ENCODE results near the gene TRANK1.
"Not testable (repeated sequence)": the region's sequence is repeated elsewhere in the genome, so short reads cannot be mapped to it uniquely, and the experiment has no call there.

The TRANK1 gene

GRCh38 chr3:36957063-36957462, 12.2 kb upstream of the TRANK1 start:
- DNase-seq (ENCODE audit: low spot score) = no peak

GRCh38 chr3:36956155-36956554, 11.3 kb upstream of the TRANK1 start:
- no peak for DNase-seq (ENCODE audit: low spot score)

GRCh38 chr3:36954452-36955134, 9.7 kb upstream of the TRANK1 start:
- DNase-seq (ENCODE audit: low spot score) = no peak

- not testable (repeated sequence) for DNase-seq (ENCODE audit: low spot score)
These were observed 3.0 kb upstream of the TRANK1 start for GRCh38 chr3:36947814-36948213.

GRCh38 chr3:36945333-36945980, 603 bp upstream of the TRANK1 start:
- no peak for DNase-seq (ENCODE audit: low spot score)

- DNase-seq (ENCODE audit: low spot score) = no peak
These were observed 728 bp downstream of the TRANK1 start for GRCh38 chr3:36944012-36944640.

- DNase-seq (ENCODE audit: low spot score) = no peak
These were observed 1.3 kb downstream of the TRANK1 start for GRCh38 chr3:36943601-36944000.

- no peak for DNase-seq (ENCODE audit: low spot score)
These were observed 2.1 kb downstream of the TRANK1 start for GRCh38 chr3:36942638-36943248.

GRCh38 chr3:36941658-36942057, 3.2 kb downstream of the TRANK1 start:
- no peak for DNase-seq (ENCODE audit: low spot score)

GRCh38 chr3:36941162-36941561, 3.7 kb downstream of the TRANK1 start:
- no peak for DNase-seq (ENCODE audit: low spot score)

GRCh38 chr3:36937492-36937891, 7.4 kb downstream of the TRANK1 start:
- DNase-seq (ENCODE audit: low spot score) = no peak

GRCh38 chr3:36933540-36934296, 11.1 kb downstream of the TRANK1 start:
- DNase-seq (ENCODE audit: low spot score) = no peak

- not testable (repeated sequence) for DNase-seq (ENCODE audit: low spot score)
These were observed 13.4 kb downstream of the TRANK1 start for GRCh38 chr3:36931424-36931823.

- no peak for DNase-seq (ENCODE audit: low spot score)
These were observed 16.6 kb downstream of the TRANK1 start for GRCh38 chr3:36928220-36928619.

- DNase-seq (ENCODE audit: low spot score) = no peak
These were observed 18.5 kb downstream of the TRANK1 start for GRCh38 chr3:36926292-36926897.

- no peak for DNase-seq (ENCODE audit: low spot score)
These were observed 19.9 kb downstream of the TRANK1 start for GRCh38 chr3:36924744-36925521.

GRCh38 chr3:36923981-36924743, 20.7 kb downstream of the TRANK1 start:
- DNase-seq (ENCODE audit: low spot score) = no peak

- DNase-seq (ENCODE audit: low spot score) = no peak
These were observed 21.3 kb downstream of the TRANK1 start for GRCh38 chr3:36923523-36923943.

- no peak for DNase-seq (ENCODE audit: low spot score)
These were observed 23.8 kb downstream of the TRANK1 start for GRCh38 chr3:36920884-36921567.

All from pons (tissue), 1 donor.